Activated CD8-positive, alpha-beta memory T cell treated with anti-CD3 and anti-CD28 coated beads for 48 hours (primary cell): Measurements from ENCODE around the gene PDPK1.
A peak's percentile ranks its signal among the peaks of the same experiment; 100 is the strongest.
"Not testable (repeated sequence)": the region's sequence is repeated elsewhere in the genome, so short reads cannot be mapped to it uniquely, and the experiment has no call there.

Experiments
- DNase-seq, 3 experiments: peaks; one replicate each; pipeline ENCODE4 v3.0.0-alpha.2; 2020; ENCODE audit warnings: low read depth in 2 of 3, low spot score in 2 of 3

PDPK1 gene

DNA sequence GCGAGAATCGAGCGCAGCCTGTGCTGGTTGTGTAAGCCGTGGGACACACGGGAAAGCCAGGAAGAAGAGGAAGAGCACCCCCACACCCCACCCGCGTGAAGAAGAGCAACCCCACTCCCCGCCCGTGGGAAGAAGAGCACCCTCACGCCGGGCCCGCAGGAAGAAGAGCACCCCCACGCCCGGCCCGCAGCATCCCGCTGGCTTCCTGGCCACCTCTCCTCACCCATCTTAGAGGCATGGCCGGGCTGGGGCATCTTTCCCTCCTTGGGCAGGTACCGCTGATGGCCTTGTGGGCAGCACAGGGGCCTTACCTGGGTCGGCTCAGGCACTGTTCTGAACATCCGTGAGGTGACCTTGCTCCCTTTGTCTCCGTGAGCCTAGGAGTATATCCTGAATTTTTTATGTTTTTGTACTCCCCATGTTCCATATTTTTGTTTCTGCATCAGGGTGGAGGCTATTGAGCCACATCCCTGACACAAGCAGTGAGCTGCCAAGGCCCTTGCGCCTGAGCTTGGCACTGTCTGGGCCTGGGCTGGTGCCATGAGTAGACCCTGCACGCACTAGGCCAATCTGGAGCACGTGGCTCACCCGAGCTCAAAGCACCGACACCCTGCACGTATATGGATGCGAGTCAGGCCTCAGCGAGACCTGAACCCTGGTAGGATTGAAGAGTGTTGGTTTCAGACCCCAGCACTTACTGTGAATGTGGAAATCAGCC is 73.1 kb downstream of the PDPK1 start:
- no peak for DNase-seq

DNA sequence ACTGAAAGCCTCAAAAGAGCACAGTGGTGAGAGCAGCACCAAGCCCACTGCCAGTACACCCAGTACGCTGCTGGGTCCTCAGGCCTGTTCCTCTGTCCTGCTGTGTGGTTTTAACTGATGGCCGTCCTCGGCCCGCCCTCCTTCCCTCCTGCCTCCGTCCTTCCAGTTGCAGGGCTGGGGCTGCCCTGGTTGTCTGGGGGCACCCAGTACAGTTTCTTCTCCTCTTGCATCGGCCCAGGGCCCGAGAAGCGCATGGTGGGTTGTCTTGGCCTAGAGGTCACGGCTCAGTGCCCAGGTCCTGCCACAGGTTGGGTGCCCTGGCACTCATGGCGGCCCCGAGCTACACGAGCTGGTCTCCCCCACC is 73.7 kb downstream of the PDPK1 start:
- no peak for DNase-seq

DNA sequence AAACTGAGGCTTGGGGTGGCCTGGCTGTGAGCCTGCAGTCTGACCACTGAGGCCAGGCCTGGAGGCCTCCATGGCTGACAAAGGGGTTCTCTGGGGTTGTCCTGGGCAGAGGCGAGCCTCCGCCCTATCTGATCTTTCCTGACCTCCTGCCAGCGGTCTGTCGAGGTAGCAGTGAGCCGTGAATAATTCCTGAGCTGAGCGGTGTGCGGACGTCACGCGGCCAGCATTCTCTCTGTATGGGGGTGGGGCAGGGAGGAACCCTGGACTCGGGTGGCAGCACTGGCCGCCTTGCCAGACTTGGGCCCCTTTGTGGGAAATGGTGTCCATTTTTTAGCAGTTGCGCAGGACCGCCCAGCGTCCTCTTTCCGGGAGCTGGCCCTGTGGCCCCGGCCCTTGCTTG is 74.1 kb downstream of the PDPK1 start:
- DNase-seq: not testable (repeated sequence)

DNA sequence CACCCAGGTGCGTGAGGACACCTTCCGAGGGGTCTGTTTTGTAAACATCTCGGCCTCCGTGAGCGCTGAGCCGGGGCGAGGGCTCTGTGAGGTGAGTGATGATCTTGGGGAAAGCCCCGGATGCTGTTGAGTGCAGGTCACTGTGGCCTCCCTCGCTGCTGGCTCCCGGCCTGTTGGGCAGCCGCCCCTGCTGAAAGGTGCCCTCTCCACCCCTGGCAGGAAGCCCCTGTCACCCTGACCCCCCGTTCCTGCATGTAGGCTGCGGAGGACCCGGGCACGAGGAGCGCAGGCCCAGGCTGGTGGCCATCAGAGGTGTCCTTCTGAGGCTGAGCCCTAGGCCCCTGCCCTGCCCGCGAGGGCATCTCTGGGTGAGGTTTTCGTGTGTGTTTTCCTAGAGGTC is 75.4 kb downstream of the PDPK1 start:
- DNase-seq: not testable (repeated sequence)

DNA sequence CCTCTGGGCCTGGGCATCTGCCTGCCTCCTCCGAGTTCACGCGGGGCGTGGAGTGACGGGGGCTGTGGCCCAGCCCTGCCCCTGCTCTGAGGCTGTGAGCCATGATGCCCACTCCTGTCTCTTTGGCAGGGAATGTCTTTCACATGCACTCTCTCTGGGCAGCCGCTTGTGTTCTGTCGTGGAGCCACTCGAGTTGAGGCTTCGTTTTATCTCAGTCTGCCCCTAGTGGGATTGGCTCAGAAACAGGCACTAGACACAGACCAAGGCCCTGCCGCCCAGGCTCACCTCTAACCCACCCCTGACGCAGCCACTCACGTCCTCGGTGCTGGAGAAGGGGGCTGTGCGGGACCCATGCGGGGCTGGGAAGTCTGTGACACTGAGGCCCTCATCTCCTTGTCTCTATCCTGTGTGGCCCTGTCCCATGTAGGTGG is 77.0 kb downstream of the PDPK1 start:
- no peak for DNase-seq

DNA sequence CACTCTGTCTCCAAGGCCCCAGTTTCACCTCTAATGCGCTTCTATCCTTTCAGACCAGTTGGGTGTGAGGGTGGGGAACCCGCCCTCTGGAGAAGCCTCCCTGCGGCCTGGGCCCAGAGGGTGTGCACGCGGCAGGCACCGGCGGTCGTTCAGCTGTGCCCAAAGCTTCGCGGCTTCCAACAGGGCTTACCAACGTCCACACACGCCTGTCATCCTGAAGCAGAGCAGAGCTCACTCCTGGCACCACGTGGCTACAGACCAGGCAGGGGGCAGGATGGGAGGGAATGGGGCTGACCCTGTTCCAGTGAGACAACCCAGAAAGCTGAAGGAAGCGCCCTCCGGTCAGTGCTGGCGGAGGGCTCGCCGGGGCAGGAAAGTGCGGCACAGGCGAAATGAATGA is 81.1 kb downstream of the PDPK1 start:
- DNase-seq: not testable (repeated sequence)

DNA sequence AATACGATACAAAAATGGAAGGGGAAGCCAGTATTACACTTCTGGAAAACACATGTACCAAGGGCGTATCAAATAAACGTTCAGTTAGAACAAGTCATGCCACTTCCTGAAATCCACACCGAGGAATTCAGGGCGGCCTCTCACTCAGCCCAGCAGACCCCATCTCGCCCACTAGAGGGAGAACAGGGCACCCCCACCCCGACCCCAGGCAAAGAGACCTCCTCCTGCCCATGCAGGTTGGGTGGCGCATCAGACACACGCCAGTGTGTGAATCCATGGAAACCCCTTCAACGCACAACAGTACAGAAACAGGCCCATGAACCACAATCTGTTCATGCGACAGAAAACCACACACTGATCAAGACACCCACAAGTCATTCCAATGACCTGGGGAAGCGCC is 81.8 kb downstream of the PDPK1 start:
- not testable (repeated sequence) for DNase-seq

DNA sequence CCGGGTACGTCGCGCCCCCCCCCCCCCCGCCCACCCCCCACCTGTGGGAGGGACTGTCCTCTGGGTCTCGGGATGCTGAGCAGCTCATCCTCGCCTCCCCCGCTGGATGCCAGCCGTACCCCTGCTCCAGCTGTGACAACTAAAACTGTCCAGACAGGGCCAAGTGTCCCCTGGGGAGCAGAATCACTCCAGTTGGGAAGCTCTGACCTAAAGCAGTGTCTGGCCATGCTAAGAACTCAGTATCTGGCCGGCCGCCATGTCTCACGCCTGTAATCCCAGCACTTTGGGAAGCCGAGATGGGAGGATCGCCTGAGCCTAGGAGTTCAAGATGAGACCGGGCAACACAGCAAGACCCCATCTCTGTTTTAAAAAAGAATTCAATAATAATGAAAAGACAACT is 83.0 kb downstream of the PDPK1 start:
- not testable (repeated sequence) for DNase-seq

DNA sequence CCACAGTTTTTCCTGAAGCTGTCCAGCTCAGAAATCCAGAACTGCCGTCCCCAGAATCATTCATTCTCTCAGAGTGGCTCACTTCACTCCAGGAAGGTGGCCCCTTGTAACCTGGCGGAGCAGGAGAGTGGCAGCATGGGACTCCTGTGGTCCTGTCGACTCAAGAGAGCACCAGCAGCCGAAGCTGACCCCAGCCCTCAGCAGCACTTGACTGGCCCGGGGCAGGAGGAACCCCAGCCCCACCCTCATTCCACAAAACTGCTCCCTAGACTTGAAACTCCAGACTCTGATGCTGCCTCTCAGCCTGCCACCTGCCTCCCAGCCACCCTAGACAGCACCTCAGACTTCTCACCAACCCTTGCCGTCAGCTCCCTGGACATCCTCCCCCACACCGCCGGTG is 83.6 kb downstream of the PDPK1 start:
- not testable (repeated sequence) for DNase-seq

DNA sequence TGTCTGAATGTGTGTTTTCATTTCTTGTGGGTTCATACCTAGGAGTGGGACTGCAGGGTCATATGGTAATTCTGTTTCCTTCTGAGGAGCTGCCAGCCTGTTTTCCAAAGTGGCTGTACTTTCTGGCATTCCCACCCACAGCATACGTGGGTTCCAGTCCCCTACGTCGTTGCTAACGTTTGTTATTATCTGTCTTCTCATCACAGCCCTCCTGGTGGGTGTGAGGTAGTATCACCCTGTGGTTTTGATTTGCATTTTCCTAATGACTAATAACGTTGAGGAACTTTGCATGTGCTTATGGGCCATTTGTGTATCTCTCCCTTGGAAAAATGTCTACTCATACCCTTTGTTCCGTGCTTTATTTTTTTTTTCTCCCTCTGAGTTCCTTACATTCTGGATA is 89.3 kb downstream of the PDPK1 start:
- DNase-seq: not testable (repeated sequence)

DNA sequence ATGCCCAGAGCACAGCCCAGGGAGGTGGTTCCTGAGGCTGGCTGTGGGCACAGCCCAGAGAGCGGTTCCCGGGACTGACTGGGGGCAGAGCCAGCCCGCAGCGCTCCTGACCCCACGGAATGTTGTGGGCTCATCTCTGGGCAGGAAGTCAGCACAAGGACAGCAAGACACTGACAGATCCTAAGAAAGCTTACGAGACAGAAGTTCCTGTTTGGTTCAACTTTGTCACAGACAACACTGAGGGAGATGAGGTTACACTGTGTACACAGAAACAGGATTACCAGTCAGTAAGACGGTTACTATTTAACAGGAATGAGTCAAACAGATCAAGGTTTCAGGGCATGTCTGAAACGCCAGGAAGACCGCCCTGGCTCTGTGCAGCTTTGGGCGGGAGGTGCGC is 93.4 kb downstream of the PDPK1 start:
- not testable (repeated sequence) for DNase-seq

DNA sequence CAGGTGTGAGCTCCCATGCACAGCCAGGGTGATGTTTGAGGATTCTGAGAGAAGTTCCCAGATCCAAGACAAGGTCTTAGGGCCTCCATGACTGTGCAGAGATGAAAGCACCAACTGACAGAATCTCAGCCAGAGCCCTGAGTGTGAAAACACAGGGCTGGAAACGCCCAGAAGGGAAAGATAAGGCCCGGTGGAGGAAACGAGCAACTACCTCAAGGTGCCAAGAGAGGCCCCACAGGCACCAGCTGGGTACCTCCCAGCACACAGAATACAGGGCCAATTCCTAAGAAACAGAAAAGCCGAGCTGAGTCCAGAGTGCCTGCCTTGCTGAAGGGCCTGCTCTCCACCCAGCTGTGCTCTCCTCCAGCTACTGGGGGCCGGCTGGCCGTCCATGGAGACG is 94.5 kb downstream of the PDPK1 start:
- DNase-seq: not testable (repeated sequence)

DNA sequence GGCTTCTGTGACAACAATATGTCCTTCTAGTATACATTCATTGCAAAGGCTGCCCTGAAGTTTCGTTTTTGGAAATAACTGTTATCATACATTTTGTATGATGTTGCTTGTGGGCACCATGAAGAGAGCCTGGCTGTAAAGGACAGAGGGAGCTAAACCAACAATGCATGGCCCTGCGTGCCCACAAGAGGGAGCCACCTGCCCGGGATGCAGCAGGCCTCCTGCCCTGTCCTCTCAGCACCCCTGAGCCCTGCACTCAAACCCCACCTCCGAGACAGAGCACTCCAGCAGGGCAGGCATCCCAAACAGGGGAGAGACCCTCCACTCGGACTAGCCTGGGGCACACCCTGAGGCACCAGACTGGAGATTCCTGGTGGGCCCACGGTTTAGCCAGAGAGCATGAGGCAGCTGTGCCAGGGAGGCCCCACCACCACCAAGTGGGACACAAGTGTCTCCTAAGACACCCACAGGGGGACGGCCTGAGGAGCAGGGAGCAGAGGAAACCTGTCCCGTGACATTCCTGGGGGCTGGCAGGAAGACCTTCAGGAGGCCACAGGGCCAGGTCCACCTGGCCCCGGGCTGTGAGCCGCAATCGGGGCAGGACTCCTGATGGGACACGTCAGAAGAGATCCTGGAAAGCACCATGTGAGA is 101.4 kb downstream of the PDPK1 start:
- DNase-seq: peak in 1 of 3 experiments; percentile 12

DNA sequence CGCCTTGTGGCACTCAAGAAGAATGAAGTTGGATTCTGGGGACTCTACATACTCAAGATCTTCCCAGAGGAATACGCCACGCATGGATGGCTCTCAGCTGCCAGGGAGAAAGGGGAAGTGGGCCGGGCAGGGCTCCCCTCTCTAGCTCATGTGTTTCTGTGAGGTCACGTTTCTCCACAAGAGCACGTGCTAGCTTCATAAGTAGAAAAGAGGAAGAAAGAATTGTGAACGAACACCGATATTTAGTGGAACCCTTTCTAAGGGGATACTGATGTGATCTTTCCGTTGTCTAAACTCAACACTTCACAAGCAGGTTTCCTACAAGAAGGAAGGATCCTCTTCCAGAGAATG is 101.9 kb downstream of the PDPK1 start:
- DNase-seq: not testable (repeated sequence)

DNA sequence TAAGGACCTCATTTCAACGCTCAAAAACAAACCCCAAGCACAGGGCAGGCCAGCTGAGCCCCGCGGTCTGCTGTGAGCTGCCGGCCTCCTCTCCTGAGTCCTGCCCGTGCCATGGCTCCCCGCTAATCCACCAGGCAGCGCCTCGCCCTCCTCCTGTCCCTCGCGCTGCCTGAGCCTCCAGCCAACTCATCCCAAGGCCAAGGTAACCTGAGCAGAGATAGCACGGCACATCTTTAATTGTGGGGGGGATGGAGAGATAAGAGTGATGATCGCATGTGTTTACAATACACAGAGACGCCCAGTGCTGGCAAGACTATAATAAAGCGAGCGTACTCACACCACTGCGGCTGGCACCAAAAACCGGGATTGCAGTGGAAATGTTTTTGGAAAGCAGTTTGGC is 104.7 kb downstream of the PDPK1 start:
- not testable (repeated sequence) for DNase-seq

DNA sequence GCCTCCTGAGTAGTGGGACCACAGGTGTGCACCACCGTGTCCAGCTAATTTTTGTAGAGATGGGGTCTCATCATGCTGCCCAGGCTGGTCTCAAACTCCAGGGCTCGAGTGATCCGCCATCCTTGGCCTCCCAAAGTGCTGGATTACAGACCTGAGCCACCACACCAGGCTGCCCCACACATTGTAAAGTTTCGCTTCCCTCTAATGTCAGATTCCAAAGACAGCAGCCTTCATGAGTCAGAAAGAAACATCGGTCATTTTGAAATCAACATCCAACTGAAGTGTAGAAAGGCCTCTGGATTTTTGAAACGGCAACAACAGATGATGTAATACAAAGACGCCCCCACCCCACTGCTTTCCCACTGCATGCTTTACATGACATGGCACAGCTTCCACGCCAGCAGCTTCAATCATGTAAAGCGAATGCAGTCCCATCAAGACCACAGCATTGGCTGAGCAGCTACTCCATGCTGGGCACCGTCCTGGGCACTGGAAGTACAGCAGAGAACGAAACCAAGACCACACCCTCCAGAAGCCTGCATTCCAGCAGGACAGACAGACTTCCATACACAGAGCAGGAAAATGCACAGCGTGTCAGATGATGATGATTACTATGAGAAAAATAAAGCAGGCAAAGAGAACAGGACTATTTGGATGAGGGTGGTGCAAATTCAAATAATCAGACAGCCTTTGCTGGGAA is 107.1 kb downstream of the PDPK1 start:
- DNase-seq: not testable (repeated sequence)

DNA sequence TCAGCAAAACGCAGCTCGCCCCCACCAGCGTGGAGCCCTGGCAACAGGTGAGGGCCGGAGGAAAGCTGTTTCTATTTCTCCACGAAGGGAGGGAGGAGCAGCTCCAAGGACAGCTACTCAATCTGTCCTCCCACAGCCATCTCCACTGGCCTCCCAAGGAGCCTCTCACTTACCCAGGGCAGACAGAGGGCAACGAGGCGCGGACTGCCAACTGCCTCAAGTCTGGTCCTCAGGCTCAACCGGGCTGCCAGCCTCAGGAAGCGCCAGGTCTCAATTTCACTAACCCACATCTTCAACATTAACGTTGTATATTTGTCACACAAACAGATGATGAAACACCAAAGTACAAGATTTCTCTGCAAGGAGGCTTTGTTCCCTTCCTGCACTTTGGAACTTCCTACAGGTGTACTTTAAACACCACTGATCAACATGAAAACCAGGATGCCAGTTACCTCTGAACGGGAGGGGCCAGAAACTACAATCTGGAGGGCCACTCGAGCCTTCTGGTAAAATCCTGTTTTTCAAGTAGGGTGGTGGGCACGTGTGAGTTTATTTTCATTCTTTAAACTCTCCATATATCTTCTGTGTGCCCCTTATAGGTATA is 113.5 kb downstream of the PDPK1 start:
- not testable (repeated sequence) for DNase-seq
